ENCODE measurements around the gene PLOD3. TPM values are rescaled to one million over a fixed set of nuclear protein-coding genes. Genes with fewer than 3 reads are reported as not detected.

Gene PLOD3
- total and polyA plus RNA-seq, 8 donors, result 27.2 to 55.7 (median 38.0) TPM

- no peak for DNase-seq
- WGBS, 2 donors, result 8 to 9% methylated on average over 7 of the region's 7 CpGs
These were observed 14.3 kb upstream of the PLOD3 start for GRCh38 chr7:101231644-101232043.

GRCh38 chr7:101226721-101227120 lies 9.3 kb upstream of the PLOD3 start:
- Histone ChIP-seq H3K9me3 (no peaks in the 10 kb centered on the region), H3K36me3 (peaks cover 0 to 21% (median 3%) of the 10 kb centered on the region in 3 donors), H3K4me3 (no peak overlapping the region), H3K4me1 (peaks cover 0 to 2% (median 0%) of the 10 kb centered on the region in 3 donors), H3K27ac (no peak overlapping the region), H3K27me3 (no peaks in the 10 kb centered on the region)
- TF ChIP-seq CTCF (IDR thresholded peaks at IDR 0.05), result no peak
- no peak for ATAC-seq
- FAIRE-seq, result no peak
- 90 to 91% methylated on average over 9 of the region's 9 CpGs for WGBS, 2 donors
- intact Hi-C loops (cut with DNase I), result no loop called here
- DNase-seq, result no peak

More at GRCh38 chr7:101231644-101232043, 14.3 kb upstream of the PLOD3 start:
- peak overlapping the region; percentile 66 to 89 (median 70) for H3K27ac ChIP-seq
- ATAC-seq (peak; percentile 9 to 57 (median 39)), FAIRE-seq (no peak)
- H3K36me3 ChIP-seq, result no peaks in the 10 kb centered on the region
- intact Hi-C loops (cut with DNase I), result no loop called here
- H3K4me3 ChIP-seq, result peak overlapping the region in 3 of 4 donors; percentile 23 to 57 (median 51)
- no peaks in the 10 kb centered on the region for H3K27me3 ChIP-seq
- H3K4me1 ChIP-seq, result peaks cover 0 to 4% (median 2%) of the 10 kb centered on the region in 3 donors
- no peak for TF ChIP-seq CTCF (IDR thresholded peaks at IDR 0.05)
- H3K9me3 ChIP-seq, result no peaks in the 10 kb centered on the region

GRCh38 chr7:101225650-101226049 lies 8.3 kb upstream of the PLOD3 start:
- Histone ChIP-seq H3K4me3 (no peak overlapping the region), H3K36me3 (peaks cover 0 to 21% (median 3%) of the 10 kb centered on the region in 3 donors), H3K27ac (no peak overlapping the region), H3K9me3 (no peaks in the 10 kb centered on the region), H3K27me3 (no peaks in the 10 kb centered on the region), H3K4me1 (no peaks in the 10 kb centered on the region)
- ATAC-seq (no peak), DNase-seq (no peak), FAIRE-seq (no peak)
- WGBS, 2 donors, result 95 to 98% methylated on average over 6 of the region's 6 CpGs
- no peak for TF ChIP-seq CTCF (IDR thresholded peaks at IDR 0.05)
- intact Hi-C loops (cut with DNase I), result no loop called here

GRCh38 chr7:101223528-101223927 lies 6.1 kb upstream of the PLOD3 start:
- peaks cover 0 to 21% (median 3%) of the 10 kb centered on the region in 3 donors for H3K36me3 ChIP-seq
- no peak for TF ChIP-seq CTCF (IDR thresholded peaks at IDR 0.05)
- ATAC-seq (no peak), DNase-seq (no peak), FAIRE-seq (no peak)
- no peaks in the 10 kb centered on the region for H3K27me3 ChIP-seq
- no peak overlapping the region for H3K27ac ChIP-seq
- no peak overlapping the region for H3K4me3 ChIP-seq
- H3K4me1 ChIP-seq, result peaks cover 10 to 18% (median 13%) of the 10 kb centered on the region in 3 donors
- intact Hi-C loops (cut with DNase I), result no loop called here
- H3K9me3 ChIP-seq, result no peaks in the 10 kb centered on the region
- 97 to 98% methylated on average over 15 of the region's 15 CpGs for WGBS, 2 donors

- peaks cover 10 to 19% (median 13%) of the 10 kb centered on the region in 3 donors for H3K4me1 ChIP-seq
- no peaks in the 10 kb centered on the region for H3K27me3 ChIP-seq
- no peak overlapping the region for H3K4me3 ChIP-seq
- no peak overlapping the region for H3K27ac ChIP-seq
- FAIRE-seq, result no peak
- ATAC-seq, result no peak
- intact Hi-C loops (cut with DNase I), result no loop called here
- no peak for TF ChIP-seq CTCF (IDR thresholded peaks at IDR 0.05)
- no peaks in the 10 kb centered on the region for H3K9me3 ChIP-seq
- peaks cover 0 to 21% (median 3%) of the 10 kb centered on the region in 3 donors for H3K36me3 ChIP-seq
- peak in 1 of 6 donors; percentile 52 for DNase-seq
- WGBS, 2 donors, result 92 to 93% methylated on average over 27 of the region's 27 CpGs
These were observed 5.0 kb upstream of the PLOD3 start for GRCh38 chr7:101222275-101222830.
